Trophoblast cell (in vitro differentiated cells and primary cell): ENCODE measurements around the gene IER5L.

ENCODE experiments used
- DNase-seq, 2 donors: peaks; one replicate each; pipeline ENCODE4 v3.0.0-alpha.2; 2016
- H2AFZ ChIP-seq: 2 replicates; pipeline ENCODE4 v1.6.1; 2013; ENCODE audit warnings: low read length, moderate library complexity, mild to moderate bottlenecking; ENCODE audit not compliant: insufficient read depth, poor library complexity
- H2AK5ac ChIP-seq: 2 replicates; pipeline ENCODE4 v1.6.1; 2013; ENCODE audit warnings: mild to moderate bottlenecking, low read length
- H2BK120ac ChIP-seq: 2 replicates; pipeline ENCODE4 v1.6.1; 2013; ENCODE audit warnings: low read length, mild to moderate bottlenecking, moderate library complexity; ENCODE audit not compliant: insufficient read depth, poor library complexity
- H2BK12ac ChIP-seq: 2 replicates; pipeline ENCODE4 v1.6.1; 2013; ENCODE audit warnings: mild to moderate bottlenecking, low read length, moderate library complexity
- H2BK5ac ChIP-seq: 2 replicates; pipeline ENCODE4 v1.6.1; 2013; ENCODE audit warnings: low read length, low read depth, moderate library complexity, mild to moderate bottlenecking; ENCODE audit not compliant: poor library complexity
- H3K14ac ChIP-seq: 2 replicates; pipeline ENCODE4 v1.6.1; 2013; ENCODE audit warnings: mild to moderate bottlenecking, low read length
- H3K18ac ChIP-seq: 2 replicates; pipeline ENCODE4 v1.6.1; 2013; ENCODE audit warnings: mild to moderate bottlenecking, low read length
- H3K23ac ChIP-seq: 2 replicates; pipeline ENCODE4 v1.6.1; 2013; ENCODE audit warnings: low read length
- H3K27ac ChIP-seq: 2 replicates; pipeline ENCODE4 v1.5.1; 2013; ENCODE audit warnings: low read depth, mild to moderate bottlenecking, inconsistent platforms, low read length, moderate library complexity
- H3K27me3 ChIP-seq: 2 replicates; pipeline ENCODE4 v1.6.1; 2013; ENCODE audit warnings: inconsistent platforms, mild to moderate bottlenecking, low read length, moderate library complexity; ENCODE audit not compliant: insufficient read depth
- H3K36me3 ChIP-seq, 2 experiments: 1 replicate in 1 of 2; 2 replicates in 1 of 2; pipeline ENCODE4 v1.6.1; 2013; ENCODE audit warnings: low read length in 2 of 2, mild to moderate bottlenecking in 2 of 2, moderate library complexity in 1 of 2; ENCODE audit not compliant: insufficient read depth in 2 of 2, control insufficient read depth in 1 of 2
- H3K4ac ChIP-seq: 2 replicates; pipeline ENCODE4 v1.6.1; 2013; ENCODE audit warnings: low read depth, mild to moderate bottlenecking, low read length, moderate library complexity
- H3K4me1 ChIP-seq, 2 experiments: 1 replicate in 1 of 2; 2 replicates in 1 of 2; pipeline ENCODE4 v1.6.1; 2013; ENCODE audit warnings: low read length in 2 of 2, mild to moderate bottlenecking in 2 of 2, moderate library complexity in 1 of 2; ENCODE audit not compliant: insufficient read depth in 2 of 2, control insufficient read depth in 1 of 2
- H3K4me2 ChIP-seq: 2 replicates; pipeline ENCODE4 v1.6.1; 2013; ENCODE audit warnings: inconsistent platforms, mild to moderate bottlenecking, low read length, moderate library complexity
- H3K4me3 ChIP-seq: 2 replicates; pipeline ENCODE4 v1.5.1; 2013; ENCODE audit warnings: mild to moderate bottlenecking, low read depth, low read length, inconsistent platforms
- H3K79me1 ChIP-seq: one replicate; pipeline ENCODE4 v1.6.1; 2013; ENCODE audit warnings: low read length
- H3K79me2 ChIP-seq: 2 replicates; pipeline ENCODE4 v1.6.1; 2013; ENCODE audit warnings: low read length, mild to moderate bottlenecking; ENCODE audit not compliant: control insufficient read depth, insufficient read depth, poor library complexity
- H3K9ac ChIP-seq: 2 replicates; pipeline ENCODE4 v1.6.1; 2013; ENCODE audit warnings: mild to moderate bottlenecking, low read length
- H3K9me3 ChIP-seq: 2 replicates; pipeline ENCODE4 v1.6.1; 2013; ENCODE audit warnings: low read depth, mild to moderate bottlenecking, control low read depth, inconsistent platforms, low read length; ENCODE audit not compliant: insufficient read depth
- H4K12ac ChIP-seq: 2 replicates; pipeline ENCODE4 v1.6.1; 2013; ENCODE audit warnings: low read depth, mild to moderate bottlenecking, low read length, moderate library complexity
- H4K8ac ChIP-seq: 2 replicates; pipeline ENCODE4 v1.6.1; 2013; ENCODE audit warnings: low read depth, mild to moderate bottlenecking, low read length, moderate library complexity
- H4K91ac ChIP-seq: one replicate; pipeline ENCODE4 v1.6.1; 2013; ENCODE audit warnings: low read depth, mild to moderate bottlenecking, low read length, moderate library complexity
- WGBS: extraction: QIAGEN DNeasy Blood & Tissue Kit; methylation state at CpG from one replicate; pipeline ENCODE4 v1.1.7; 2013; ENCODE audit warnings: missing lambda C conversion rate; ENCODE audit not compliant: insufficient read length, insufficient coverage; ENCODE audit errors: extremely low coverage; 5-methylcytosine and 5-hydroxymethylcytosine counted together

Gene IER5L

GRCh38 chr9:129178568-129179382 is 714 bp upstream of the IER5L start:
- Histone ChIP-seq H3K36me3 (peaks cover 0 to 6% of the 10 kb centered on the region in 2 experiments), H2BK12ac (no peak overlapping the region), H4K91ac (no peak overlapping the region), H2BK5ac (no peak overlapping the region), H3K18ac (peak overlapping the region; percentile 49), H3K9me3 (no peaks in the 10 kb centered on the region), H2BK120ac (peak overlapping the region; percentile 20), H3K79me1 (peaks cover 30% of the 10 kb centered on the region), H4K12ac (no peak overlapping the region), H3K23ac (no peak overlapping the region), H2AFZ (peak overlapping the region; percentile 66), H2AK5ac (no peak overlapping the region), H3K14ac (no peak overlapping the region), H4K8ac (no peak overlapping the region), H3K4me2 (peak overlapping the region; percentile 97), H3K27ac (no peak overlapping the region), H3K9ac (no peak overlapping the region), H3K4ac (no peak overlapping the region), H3K4me3 (peak overlapping the region; percentile 64), H3K4me1 (peaks cover 7 to 20% of the 10 kb centered on the region in 2 experiments), H3K79me2 (peaks cover 24% of the 10 kb centered on the region), H3K27me3 (no peaks in the 10 kb centered on the region)
- DNase-seq: no peak
- whole genome bisulfite sequencing: no CpG with 5 or more reads among the region's 45 CpGs

GRCh38 chr9:129177443-129177790 is 644 bp downstream of the IER5L start:
- no peak overlapping the region for H4K12ac ChIP-seq
- peak overlapping the region; percentile 72 for H4K91ac ChIP-seq
- H2AFZ ChIP-seq: no peak overlapping the region
- H3K79me1 ChIP-seq: peaks cover 38% of the 10 kb centered on the region
- peaks cover 0 to 6% of the 10 kb centered on the region in 2 experiments for H3K36me3 ChIP-seq
- H3K27me3 ChIP-seq: no peaks in the 10 kb centered on the region
- peaks cover 14 to 31% of the 10 kb centered on the region in 2 experiments for H3K4me1 ChIP-seq
- peak overlapping the region; percentile 92 for H3K4ac ChIP-seq
- WGBS: no CpG with 5 or more reads among the region's 56 CpGs
- H2BK120ac ChIP-seq: peak overlapping the region; percentile 19
- peak overlapping the region; percentile 74 for H2BK5ac ChIP-seq
- no peak for DNase-seq
- no peak overlapping the region for H2BK12ac ChIP-seq
- peak overlapping the region; percentile 78 for H3K14ac ChIP-seq
- peak overlapping the region; percentile 64 for H4K8ac ChIP-seq
- H3K9me3 ChIP-seq: no peaks in the 10 kb centered on the region
- H3K4me2 ChIP-seq: peak overlapping the region; percentile 67
- H2AK5ac ChIP-seq: no peak overlapping the region
- H3K23ac ChIP-seq: no peak overlapping the region
- H3K9ac ChIP-seq: peak overlapping the region; percentile 97
- H3K18ac ChIP-seq: peak overlapping the region; percentile 89
- peak overlapping the region; percentile 99 for H3K4me3 ChIP-seq
- peak overlapping the region; percentile 99 for H3K27ac ChIP-seq
- peaks cover 25% of the 10 kb centered on the region for H3K79me2 ChIP-seq

- Histone ChIP-seq H3K27me3 (no peaks in the 10 kb centered on the region), H3K14ac (peak overlapping the region; percentile 96), H3K4me2 (peak overlapping the region; percentile 84), H2AK5ac (peak overlapping the region; percentile 57), H3K18ac (peak overlapping the region; percentile 94), H2BK5ac (peak overlapping the region; percentile 94), H3K79me2 (peaks cover 25% of the 10 kb centered on the region), H3K4ac (peak overlapping the region; percentile 98), H4K12ac (peak overlapping the region; percentile 52), H3K36me3 (peaks cover 0 to 6% of the 10 kb centered on the region in 2 experiments), H3K23ac (no peak overlapping the region), H3K9me3 (no peaks in the 10 kb centered on the region), H3K4me3 (peak overlapping the region; percentile 99), H3K9ac (peak overlapping the region; percentile 98), H3K27ac (peak overlapping the region; percentile 99), H3K4me1 (peaks cover 14 to 31% of the 10 kb centered on the region in 2 experiments), H2AFZ (peak overlapping the region; percentile 40), H4K91ac (peak overlapping the region; percentile 91), H3K79me1 (peaks cover 38% of the 10 kb centered on the region), H2BK12ac (peak overlapping the region; percentile 7), H4K8ac (peak overlapping the region; percentile 75), H2BK120ac (peak overlapping the region; percentile 70)
- DNase-seq: peak in 1 of 2 donors; percentile 41
- WGBS: no CpG with 5 or more reads among the region's 80 CpGs
Measured at GRCh38 chr9:129176701-129177442, 1.2 kb downstream of the IER5L start.

GRCh38 chr9:129175825-129176633 is 2.0 kb downstream of the IER5L start:
- no CpG with 5 or more reads among the region's 47 CpGs for WGBS

More at GRCh38 chr9:129175825-129176633, 2.0 kb downstream of the IER5L start:
- peak overlapping the region; percentile 99 for H3K27ac ChIP-seq
- H2AK5ac ChIP-seq: peak overlapping the region; percentile 42
- H4K12ac ChIP-seq: peak overlapping the region; percentile 65
- no peaks in the 10 kb centered on the region for H3K27me3 ChIP-seq
- H3K79me1 ChIP-seq: peaks cover 39% of the 10 kb centered on the region
- H3K9ac ChIP-seq: peak overlapping the region; percentile 93
- H3K4ac ChIP-seq: peak overlapping the region; percentile 72
- H3K36me3 ChIP-seq: peaks cover 0 to 6% of the 10 kb centered on the region in 2 experiments
- DNase-seq: peak; percentile 93 to 94
- H2AFZ ChIP-seq: no peak overlapping the region
- H3K14ac ChIP-seq: peak overlapping the region; percentile 91
- H3K9me3 ChIP-seq: no peaks in the 10 kb centered on the region
- peak overlapping the region; percentile 70 for H2BK120ac ChIP-seq
- peak overlapping the region; percentile 99 for H3K4me3 ChIP-seq
- H3K79me2 ChIP-seq: peaks cover 25% of the 10 kb centered on the region
- H3K4me1 ChIP-seq: peaks cover 14 to 33% of the 10 kb centered on the region in 2 experiments
- H2BK5ac ChIP-seq: peak overlapping the region; percentile 93
- peak overlapping the region; percentile 84 for H3K4me2 ChIP-seq
- H3K23ac ChIP-seq: no peak overlapping the region
- H4K8ac ChIP-seq: peak overlapping the region; percentile 63
- peak overlapping the region; percentile 84 for H4K91ac ChIP-seq
- peak overlapping the region; percentile 77 for H3K18ac ChIP-seq
- H2BK12ac ChIP-seq: no peak overlapping the region
